GM18505 (cell line): ENCODE data around the gene KIAA1614.

Experiments
- ATAC-seq: cut with Tn5 transposase; IDR thresholded peaks from one replicate; pipeline ENCODE4 v1.9.1; 2021; ENCODE audit not compliant: unreplicated experiment
- POLR2A ChIP-seq: IDR thresholded peaks from 4 replicates; pipeline ENCODE4 v1.6.1; 2011; ENCODE audit warnings: borderline replicate concordance; ENCODE audit not compliant: insufficient read depth, insufficient read length; ENCODE audit errors: extremely low read depth

KIAA1614 gene

DNA sequence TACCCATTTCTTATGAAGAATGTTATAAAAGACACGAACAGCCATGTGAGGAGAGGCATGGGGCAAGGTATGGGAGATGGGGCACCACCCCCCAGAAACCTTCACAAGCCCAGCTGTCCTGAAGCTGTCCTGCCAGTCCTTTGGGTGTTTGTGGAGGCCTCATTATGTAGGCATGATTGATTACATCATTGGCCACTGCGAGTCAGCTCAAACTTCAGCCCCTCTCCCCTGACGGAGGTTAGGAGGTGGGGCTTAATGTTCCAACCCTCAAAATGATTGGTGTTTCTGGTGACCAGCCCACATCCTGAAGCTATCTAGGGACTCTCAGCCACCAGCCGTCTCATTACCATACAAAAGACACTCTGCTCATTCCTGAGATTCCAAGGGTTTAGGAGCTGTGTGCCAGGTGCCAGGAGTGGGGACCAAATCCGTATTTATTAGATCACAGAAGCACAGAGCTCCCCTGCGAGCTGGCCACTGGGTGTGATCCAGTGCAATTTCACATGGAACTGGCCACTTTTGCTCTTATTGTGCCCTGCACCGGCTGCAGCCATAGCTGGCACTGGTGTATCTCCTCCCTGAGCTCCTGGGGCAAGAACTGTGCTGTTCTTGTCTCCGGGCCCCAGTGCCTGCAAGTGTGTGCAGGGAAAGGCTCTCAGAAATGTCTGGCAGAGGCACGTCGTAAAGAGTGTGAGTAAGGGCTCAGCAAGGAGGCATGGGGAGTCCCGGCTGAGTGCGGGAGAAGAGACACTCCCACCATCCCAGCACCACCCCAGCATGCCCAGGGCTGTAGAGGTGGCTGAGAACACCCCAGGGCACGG is 10.5 kb downstream of the KIAA1614 start:
- no peak for TF ChIP-seq POLR2A
- ATAC-seq, result no peak

DNA sequence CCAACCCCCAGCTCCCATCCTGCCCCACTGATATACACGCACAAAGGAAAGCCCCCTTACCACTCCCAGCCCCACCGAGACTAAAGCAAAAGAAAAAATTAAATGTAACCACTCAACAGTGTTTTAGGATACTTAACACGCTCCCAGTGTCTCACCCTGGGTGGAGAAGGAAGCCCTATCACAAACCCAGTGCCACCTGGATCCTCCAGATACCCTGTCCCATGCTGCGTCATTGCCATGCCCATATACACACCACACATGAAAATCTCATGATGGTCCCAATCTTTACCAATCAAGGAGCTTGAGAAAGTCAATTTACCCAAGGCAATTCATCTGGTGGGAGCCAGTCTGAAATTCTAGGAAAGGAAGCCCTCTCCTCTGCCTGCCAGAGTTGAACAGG is 11.2 kb downstream of the KIAA1614 start:
- ATAC-seq, result no peak
- no peak for TF ChIP-seq POLR2A

DNA sequence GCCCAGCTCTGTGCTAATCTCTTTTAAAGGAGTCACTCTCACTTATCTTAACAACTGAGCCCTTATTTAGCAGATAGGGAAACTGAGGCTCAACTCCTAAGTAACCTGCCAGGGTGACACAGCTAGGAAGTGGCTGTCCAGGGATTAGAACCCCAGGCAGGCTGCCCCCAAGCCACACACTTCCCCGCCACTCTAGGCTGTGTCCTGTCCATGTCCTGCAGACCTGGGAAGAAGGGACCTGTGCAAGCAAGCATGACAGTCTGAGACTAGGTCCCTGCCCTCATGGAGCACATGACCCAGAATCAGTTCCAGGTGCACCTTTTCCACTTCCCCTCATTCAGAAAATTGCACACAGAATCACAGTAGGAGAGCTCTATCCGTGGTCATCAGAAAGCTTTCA is 12.2 kb downstream of the KIAA1614 start:
- no peak for ATAC-seq
- TF ChIP-seq POLR2A, result no peak

DNA sequence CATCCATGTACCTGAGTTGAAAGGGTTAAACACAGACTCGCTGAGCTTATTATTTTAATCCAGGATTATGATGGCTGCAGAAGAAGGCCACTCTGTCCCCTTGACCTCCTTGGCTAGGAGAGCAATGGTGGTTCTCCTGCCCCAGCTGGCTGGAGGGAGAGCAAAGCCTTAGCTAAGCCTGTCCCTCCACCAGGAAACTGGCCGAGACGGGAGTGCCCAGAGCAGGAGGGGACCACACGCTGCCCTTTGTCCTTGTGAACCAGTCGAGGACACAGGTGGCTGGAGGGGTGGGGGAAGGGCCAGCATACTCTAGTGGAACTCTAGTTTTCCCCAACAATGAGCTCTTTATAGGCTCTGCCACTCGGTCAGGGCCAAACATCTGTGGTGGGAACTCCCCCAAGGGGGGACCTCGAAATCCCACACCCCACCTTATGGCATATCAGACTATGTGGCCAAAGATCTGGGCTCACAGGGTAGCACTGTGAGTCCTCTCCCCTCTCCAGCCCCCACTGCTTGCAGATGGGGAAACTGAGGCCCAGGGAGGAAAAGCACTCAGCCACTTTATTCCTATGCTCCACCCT is 12.9 kb downstream of the KIAA1614 start:
- TF ChIP-seq POLR2A, result no peak
- ATAC-seq, result no peak

DNA sequence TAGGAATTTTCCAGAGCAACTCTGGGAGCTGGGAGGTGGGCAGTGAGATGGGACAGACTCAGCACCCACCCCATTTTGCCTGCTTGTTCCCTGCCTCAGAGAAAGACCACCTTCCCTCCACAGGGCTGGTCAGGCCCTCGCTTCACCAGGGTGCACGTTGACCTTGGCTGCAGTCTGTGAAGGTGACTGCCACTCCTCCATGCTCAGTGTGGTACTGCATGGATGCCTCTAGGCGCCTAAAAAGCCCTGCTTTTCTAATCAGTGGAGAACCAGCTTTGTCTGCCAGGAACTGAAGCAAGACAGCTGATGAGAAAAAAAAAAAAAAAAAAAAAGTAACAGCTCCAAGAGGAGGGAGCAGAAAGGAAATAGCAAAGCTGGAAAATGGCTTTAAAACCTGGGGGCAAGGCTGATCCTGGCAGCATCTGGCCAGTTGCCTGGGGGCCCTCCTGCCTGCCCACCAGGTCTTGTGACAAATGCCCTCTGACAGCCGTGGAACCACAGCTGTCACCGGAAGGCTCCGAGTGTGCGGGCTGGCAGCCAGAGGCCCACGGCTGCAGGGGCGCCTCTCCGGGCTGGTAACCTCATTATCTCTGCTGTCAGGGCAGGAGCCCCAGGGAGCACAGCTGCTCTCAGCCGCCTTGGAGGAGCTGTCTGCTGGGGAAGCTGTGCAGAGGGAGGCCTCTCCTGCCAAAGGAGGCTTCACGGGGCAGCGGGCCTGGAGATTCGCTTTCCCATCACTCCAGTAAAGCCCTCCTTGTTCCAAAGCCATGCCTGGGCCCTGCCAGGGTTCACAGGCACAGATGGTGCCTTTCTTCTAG is 13.7 kb downstream of the KIAA1614 start:
- no peak for TF ChIP-seq POLR2A
- ATAC-seq, result peak; percentile 49

DNA sequence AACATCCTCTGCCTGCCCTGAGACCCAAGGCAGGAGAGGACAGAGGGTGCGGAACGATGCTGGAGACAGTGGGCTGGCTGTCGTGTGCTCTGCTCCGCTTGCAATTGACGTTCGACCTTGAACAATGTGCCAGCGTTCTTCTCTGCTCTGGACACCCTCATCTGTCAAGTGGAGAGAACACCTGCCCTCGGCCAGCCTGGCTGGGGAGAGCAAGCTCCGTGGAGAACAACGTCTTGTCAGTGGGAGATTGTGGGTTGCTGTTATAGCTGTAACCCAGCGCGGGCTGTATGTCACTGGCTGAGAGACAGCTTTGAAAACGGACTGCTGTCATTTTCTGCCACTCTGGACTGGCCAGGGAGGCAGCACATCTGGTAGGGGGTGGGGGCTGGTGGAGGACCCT is 14.7 kb downstream of the KIAA1614 start:
- ATAC-seq, result no peak
- no peak for TF ChIP-seq POLR2A

DNA sequence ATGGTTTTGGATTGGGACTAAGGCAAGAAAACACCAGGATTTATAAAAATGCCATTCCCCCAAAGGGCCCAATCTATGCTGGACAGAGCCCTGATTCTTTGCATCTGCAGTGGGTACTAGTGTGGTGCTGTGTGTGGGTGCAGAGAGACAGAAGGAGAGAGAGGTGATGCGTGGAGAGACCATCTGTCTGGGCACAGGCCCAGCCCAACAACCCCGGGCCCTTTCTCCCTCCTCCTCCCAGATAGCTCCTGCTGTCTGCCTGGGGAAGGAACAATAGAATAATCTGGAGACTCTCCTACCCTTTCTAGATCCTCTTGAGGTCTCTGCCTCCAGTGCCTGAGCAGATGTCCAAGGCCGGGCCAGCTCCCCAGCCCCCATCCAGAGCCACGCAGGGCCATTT is 15.1 kb downstream of the KIAA1614 start:
- no peak for ATAC-seq
- no peak for TF ChIP-seq POLR2A

DNA sequence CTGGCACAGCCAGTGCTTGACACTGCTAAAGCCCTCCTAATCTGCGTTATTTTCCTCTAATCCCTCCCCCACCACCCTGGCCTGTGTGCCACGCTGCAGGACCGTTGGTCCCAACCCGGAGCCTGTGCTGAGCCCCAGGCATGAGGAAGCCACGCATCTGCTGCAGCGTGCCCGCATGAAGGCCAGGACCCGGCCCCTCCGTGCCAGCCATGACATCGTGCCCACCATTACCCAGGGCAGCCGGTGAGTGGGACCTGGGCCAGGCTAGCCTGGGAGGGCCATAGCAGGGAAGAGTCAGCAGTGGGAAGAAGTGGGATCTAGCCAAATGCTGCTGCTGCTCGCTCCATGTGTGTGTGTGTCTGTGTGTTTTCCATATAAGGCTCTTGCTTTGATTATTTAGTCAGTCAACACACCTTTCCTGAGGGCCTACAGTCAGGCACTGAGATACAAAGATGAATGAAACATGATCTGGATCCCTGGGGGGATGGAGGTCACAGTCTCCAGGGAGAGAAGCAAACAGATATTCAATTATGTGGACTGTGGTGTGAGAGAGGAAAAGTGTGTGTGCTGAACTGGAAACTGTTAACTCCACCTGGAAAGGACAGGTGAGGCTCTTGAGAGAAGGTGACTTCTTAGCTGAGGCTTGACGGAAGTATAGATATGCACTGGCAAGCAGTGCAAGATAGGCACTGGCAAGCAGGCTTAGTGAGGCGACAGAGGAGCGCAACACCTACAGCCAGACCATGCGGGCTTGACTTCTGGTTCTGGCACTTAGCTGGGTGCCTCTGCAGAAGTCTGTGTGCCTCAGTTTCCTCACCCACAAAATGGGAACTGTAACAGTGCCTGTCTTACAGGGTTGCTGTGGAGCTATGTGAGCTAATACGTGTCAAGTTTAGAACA is 15.9 kb downstream of the KIAA1614 start:
- TF ChIP-seq POLR2A, result no peak
- no peak for ATAC-seq

DNA sequence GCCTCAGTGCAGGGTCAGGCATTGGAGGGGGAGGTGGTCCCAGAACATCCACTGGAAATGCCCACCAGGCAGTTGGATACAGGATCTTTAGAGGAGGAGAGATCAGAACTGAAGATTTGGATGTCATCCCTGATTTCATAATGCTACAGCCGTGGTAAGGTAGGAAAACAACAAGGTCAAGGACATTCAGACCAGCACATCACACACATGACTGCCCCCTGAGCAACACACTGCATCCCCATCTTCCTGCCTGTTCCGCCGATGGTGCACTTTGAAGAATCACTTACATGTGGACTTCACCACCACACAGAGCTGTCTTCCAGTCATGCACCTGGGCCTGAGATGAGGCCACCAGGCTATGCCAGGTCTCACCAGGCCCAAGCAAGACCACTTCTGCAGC is 16.7 kb downstream of the KIAA1614 start:
- TF ChIP-seq POLR2A, result no peak
- ATAC-seq, result no peak

DNA sequence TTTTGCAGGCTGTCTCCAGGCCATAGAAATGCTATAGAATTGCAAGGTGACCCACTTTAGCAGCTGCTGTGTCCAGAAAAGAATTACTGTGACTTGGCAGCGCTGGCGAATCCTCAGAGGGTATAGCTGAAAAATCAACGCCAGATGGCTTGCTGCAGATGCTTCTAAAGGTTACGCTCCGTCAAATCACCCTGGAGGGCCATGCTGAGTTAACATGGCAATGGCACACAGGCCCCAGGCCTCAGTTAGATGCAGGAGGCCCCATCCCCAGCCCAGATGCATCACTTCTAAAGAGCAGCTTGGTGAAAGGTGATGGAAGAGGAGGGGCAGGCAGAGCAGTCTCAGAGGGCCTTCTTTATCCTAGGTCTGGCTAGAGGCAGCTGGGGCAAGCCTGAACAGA is 18.0 kb downstream of the KIAA1614 start:
- no peak for TF ChIP-seq POLR2A
- no peak for ATAC-seq

DNA sequence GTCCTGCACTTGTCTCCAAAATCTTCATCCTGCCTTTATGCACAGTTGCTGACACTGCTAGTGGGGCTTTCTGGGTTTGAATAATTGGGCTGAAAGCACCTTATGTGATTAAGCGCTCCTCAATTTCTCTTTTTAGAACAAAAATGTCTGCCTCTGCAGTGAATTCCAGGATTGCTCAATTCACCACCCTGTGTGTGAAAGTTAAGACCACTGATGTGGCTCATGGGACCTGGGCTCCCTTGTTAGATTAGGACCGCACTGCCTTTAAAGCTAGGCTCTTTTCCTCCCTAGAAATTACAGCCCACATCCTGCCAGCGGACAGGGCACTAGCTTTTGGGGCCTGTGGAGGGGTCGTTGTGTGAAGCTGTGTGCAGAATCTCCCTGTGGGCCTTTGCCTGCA is 18.8 kb downstream of the KIAA1614 start:
- no peak for ATAC-seq
- no peak for TF ChIP-seq POLR2A

DNA sequence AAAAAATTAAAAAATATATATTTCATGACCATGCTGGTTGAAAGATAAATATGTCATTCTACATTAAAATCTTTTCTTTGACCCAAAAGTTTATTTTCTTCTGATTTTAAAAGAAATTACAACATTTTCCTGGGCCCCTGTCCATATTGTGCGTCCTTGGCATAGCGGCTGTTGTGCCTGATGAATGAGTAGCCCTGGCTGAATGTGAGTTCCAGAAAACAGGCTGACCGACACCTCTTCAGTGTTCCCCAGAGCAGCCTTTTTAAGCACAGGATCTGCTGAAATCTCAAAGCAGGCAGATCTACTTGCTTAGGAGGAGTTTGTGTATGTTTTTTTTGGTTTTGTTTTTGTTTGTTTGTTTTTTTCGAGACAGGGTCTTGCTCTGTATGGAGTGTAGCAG is 19.7 kb downstream of the KIAA1614 start:
- no peak for TF ChIP-seq POLR2A
- no peak for ATAC-seq

DNA sequence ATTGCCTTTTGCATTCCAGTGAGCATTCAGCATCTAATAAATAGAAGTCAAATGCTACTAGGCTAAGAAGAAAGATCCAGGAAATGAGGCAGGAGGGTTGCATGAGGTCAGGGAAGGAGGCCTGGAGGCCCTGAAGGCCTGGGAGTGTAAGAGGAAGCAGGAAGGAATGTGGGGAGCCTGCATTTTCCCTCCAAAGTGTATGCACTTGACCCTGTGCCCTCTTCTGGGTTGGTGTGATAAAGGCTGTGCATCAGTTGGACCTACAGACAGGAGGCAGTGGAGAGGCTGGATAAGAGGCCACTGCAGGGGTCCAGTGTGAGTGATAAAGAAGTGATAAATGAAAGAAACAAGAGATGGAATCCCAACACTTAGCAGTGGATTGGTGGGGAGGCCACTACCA is 20.4 kb downstream of the KIAA1614 start:
- no peak for TF ChIP-seq POLR2A
- ATAC-seq, result no peak
